Nephron (organoid): ENCODE measurements around the gene ARSI.

Experiments
- H3K27ac Mint-ChIP-seq, 3 experiments: 2 replicates each; pipeline ENCODE4 v1.8.0; 2020; ENCODE audit warnings: mixed read lengths in 3 of 3, mild to moderate bottlenecking in 2 of 3, moderate library complexity in 1 of 3
- H3K27me3 Mint-ChIP-seq: 2 replicates; pipeline ENCODE4 v1.8.0; 2021; ENCODE audit warnings: low read depth, mild to moderate bottlenecking, moderate library complexity, mixed read lengths
- H3K36me3 Mint-ChIP-seq: 2 replicates; pipeline ENCODE4 v1.8.0; 2020; ENCODE audit warnings: low read depth, mixed read lengths
- H3K4me1 Mint-ChIP-seq: 2 replicates; pipeline ENCODE4 v1.8.0; 2020; ENCODE audit warnings: mixed read lengths
- H3K4me3 Mint-ChIP-seq, 3 experiments: 2 replicates each; pipeline ENCODE4 v1.8.0; 2020; ENCODE audit warnings: mild to moderate bottlenecking in 3 of 3, mixed read lengths in 3 of 3, moderate library complexity in 2 of 3
- H3K9me3 Mint-ChIP-seq: 2 replicates; pipeline ENCODE4 v1.8.0; 2020; ENCODE audit warnings: mixed read lengths
- TF ChIP-seq, protein P1 (sequence below), 3 experiments: fragments of 200-600 bp; sonication (generic); IDR thresholded peaks; one replicate each; pipeline ENCODE4 v1.5.0; 2021; ENCODE audit warnings: antibody characterized with exemption in 3 of 3; ENCODE audit not compliant: unreplicated experiment in 3 of 3

The ARSI gene

DNA sequence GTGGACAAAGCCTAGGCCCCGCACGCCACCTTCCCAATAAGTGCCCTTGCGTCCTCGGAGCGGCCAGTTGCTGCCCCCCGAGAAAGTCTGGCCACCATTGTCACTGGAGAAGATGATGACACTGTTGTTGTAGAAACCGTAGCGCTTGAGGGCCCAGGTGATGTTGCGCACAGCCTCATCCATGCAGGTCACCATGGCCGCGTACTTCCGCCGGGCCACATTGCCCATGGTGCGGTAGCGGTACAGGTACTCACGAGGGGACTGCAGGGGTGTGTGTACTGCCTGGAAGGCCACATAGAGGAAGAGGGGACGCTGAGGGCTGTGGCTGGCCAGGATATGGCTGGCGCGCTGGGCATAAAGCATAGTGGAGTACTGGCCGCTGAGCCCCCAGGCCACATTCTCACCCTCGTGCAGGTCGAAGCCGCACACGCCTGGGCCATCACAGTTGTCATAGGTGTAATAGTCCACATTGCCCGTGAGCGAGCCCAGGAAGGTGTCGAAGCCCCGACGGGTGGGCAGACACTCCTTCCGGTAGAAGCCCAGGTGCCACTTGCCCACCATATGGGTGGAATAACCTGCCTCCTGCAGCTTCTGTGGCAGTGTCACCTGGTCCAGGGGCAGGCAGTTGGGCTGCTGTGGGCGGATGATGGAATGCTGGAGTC is 4.6 kb downstream of the ARSI start:
- peaks cover 17% of the 10 kb centered on the region for H3K27me3 Mint-ChIP-seq
- no peaks in the 10 kb centered on the region for H3K9me3 Mint-ChIP-seq
- no peak overlapping the region for H3K27ac Mint-ChIP-seq
- H3K36me3 Mint-ChIP-seq: no peaks in the 10 kb centered on the region
- no peak overlapping the region for H3K4me3 Mint-ChIP-seq
- TF ChIP-seq, protein P1, sequence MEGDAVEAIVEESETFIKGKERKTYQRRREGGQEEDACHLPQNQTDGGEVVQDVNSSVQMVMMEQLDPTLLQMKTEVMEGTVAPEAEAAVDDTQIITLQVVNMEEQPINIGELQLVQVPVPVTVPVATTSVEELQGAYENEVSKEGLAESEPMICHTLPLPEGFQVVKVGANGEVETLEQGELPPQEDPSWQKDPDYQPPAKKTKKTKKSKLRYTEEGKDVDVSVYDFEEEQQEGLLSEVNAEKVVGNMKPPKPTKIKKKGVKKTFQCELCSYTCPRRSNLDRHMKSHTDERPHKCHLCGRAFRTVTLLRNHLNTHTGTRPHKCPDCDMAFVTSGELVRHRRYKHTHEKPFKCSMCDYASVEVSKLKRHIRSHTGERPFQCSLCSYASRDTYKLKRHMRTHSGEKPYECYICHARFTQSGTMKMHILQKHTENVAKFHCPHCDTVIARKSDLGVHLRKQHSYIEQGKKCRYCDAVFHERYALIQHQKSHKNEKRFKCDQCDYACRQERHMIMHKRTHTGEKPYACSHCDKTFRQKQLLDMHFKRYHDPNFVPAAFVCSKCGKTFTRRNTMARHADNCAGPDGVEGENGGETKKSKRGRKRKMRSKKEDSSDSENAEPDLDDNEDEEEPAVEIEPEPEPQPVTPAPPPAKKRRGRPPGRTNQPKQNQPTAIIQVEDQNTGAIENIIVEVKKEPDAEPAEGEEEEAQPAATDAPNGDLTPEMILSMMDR (IDR thresholded peaks at IDR 0.05; ENCODE audit: unreplicated experiment in 3 of 3): no peak
- peaks cover 59% of the 10 kb centered on the region for H3K4me1 Mint-ChIP-seq

- no peak overlapping the region for H3K4me3 Mint-ChIP-seq
- TF ChIP-seq, protein P1 (IDR thresholded peaks at IDR 0.05; ENCODE audit: unreplicated experiment in 3 of 3): no peak
- peaks cover 62% of the 10 kb centered on the region for H3K4me1 Mint-ChIP-seq
- no peaks in the 10 kb centered on the region for H3K36me3 Mint-ChIP-seq
- no peak overlapping the region for H3K27ac Mint-ChIP-seq
- no peaks in the 10 kb centered on the region for H3K9me3 Mint-ChIP-seq
- H3K27me3 Mint-ChIP-seq: peaks cover 19% of the 10 kb centered on the region
Observed at GRCh38 chr5:150297236-150297890, 5.3 kb downstream of the ARSI start.

GRCh38 chr5:150296496-150296895 is 6.2 kb downstream of the ARSI start:
- Mint-ChIP-seq H3K9me3 (no peaks in the 10 kb centered on the region), H3K27ac (peak overlapping the region in 1 of 3 experiments; percentile 63), H3K36me3 (no peaks in the 10 kb centered on the region), H3K4me3 (no peak overlapping the region), H3K4me1 (peaks cover 59% of the 10 kb centered on the region), H3K27me3 (peaks cover 17% of the 10 kb centered on the region)
- TF ChIP-seq, protein P1 (IDR thresholded peaks at IDR 0.05; ENCODE audit: unreplicated experiment in 3 of 3): no peak

DNA sequence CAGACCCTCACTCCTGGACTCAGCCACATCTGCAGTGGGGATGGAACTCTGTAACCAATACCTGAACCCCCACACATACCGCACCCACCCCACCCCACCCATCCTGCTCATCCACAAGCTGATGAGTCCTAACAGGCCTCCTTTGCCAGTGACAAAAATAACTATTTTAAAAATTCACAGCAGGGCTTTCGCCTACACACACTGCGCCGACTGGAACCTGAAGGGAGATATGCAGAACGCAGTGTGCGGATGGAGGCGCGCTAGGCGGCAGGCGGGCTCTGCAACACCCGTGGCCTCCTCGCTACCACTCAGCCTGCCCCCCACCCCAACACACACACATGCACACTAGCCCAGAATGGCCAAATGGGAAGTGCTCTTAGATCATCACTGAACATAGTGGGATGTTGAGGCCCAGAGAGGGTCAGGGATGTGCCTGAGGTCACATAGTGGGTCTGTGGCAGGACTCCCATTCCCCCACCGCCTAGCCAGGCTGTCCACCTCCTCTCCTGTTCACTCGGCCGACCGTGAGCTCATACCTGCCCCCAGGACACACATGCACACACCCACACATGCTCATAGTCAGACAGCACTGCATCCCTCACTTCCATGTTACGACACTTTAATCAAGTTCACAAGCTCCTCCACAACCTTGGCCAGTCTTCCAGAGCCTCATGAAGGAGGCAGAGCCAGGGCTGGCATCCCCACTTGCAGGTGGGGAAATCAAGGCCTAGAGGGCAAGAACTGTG is 6.8 kb downstream of the ARSI start:
- Mint-ChIP-seq H3K36me3 (no peaks in the 10 kb centered on the region), H3K9me3 (no peaks in the 10 kb centered on the region), H3K4me1 (peaks cover 53% of the 10 kb centered on the region), H3K4me3 (no peak overlapping the region), H3K27ac (peak overlapping the region in 2 of 3 experiments; percentile 41 to 63), H3K27me3 (peaks cover 13% of the 10 kb centered on the region)
- TF ChIP-seq, protein P1 (IDR thresholded peaks at IDR 0.05; ENCODE audit: unreplicated experiment in 3 of 3): no peak

DNA sequence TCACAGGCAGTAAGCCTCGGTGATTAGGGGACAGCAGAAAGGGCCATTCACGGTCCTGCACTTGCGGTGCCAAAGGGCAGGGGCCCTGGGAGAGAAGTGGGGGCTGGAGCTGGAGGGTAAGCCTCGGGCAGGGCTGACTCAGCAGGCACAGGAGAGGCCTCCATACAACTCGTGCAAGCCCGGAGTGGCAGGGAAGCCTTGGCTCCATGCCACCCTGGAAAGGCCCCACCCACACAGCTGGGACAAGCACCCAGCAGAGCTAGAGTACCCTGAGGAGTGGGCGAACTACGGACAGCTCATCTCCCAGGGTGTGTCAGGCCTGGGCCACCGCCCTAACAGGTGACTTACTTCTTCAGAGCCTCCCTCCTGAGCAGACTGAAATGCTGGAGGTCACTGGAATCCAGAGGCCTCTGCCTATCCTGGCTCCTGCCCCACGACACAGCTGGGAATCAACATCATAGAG is 7.5 kb downstream of the ARSI start:
- Mint-ChIP-seq H3K36me3 (no peaks in the 10 kb centered on the region), H3K9me3 (no peaks in the 10 kb centered on the region), H3K4me1 (peaks cover 47% of the 10 kb centered on the region), H3K4me3 (no peak overlapping the region), H3K27ac (peak overlapping the region in 2 of 3 experiments; percentile 63 to 70), H3K27me3 (peaks cover 12% of the 10 kb centered on the region)
- TF ChIP-seq, protein P1 (IDR thresholded peaks at IDR 0.05; ENCODE audit: unreplicated experiment in 3 of 3): no peak
